GM18499 (cell line): ENCODE data around the gene PTPRR.
A peak's percentile ranks its signal among the peaks of the same experiment; 100 is the strongest.

Experiments used
- ATAC-seq: cut with Tn5 transposase; IDR thresholded peaks from one replicate; pipeline ENCODE4 v1.9.1; 2021; ENCODE audit warnings: moderate number of reproducible peaks; ENCODE audit not compliant: insufficient read depth, unreplicated experiment

Gene PTPRR

DNA sequence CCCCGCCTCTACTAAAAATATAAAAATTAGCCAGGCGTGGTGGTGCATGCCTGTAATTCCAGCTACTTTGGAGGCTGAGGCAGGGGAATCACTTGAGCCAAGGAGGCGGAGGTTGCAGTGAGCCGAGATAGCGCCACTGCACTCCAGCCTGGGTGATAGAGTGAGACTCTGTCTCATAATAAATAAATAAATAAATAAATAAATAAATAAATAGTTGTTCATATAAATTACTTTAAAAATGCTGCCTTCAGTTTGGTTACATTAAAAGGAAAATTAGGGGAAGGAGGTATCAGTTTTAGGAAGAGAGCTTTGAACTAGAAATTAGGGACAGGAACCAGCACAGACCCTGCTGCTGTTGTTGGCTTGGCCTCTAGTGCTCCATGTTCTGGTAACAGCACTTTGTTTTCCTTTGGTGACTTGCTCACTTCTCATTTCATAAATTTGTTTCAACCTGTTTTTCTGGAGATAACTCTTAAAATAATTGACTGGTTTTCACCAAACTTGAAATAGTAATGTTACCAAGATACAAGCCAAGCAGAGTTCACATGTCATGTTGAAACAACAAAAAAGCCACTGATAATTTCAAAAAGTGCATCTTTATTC is 260.4 kb downstream of the PTPRR start:
- no peak for ATAC-seq

DNA sequence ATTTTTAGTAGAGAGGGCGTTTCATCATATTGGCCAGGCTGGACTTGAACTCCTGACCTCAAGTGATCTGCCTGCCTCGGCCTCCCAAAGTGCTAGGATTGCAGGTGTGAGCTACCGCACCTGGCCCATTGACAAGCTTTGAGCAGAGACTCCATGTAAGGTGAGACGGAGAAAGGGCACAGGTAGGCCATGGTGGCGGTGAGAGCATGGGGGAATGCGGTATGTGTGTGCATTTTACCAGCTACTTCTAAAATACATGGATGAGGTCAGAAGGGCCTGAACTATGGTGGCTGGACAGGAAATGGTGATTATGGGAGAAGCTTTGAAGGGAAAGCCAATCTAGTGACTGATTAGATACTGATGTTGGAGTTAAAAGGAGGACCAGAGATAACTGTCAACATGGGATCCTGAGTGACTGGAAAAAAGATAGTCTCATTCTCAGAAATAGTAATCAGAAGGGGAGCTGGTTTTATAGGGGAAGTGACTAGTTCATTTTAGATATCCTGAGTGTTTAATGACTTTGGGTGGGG is 261.4 kb downstream of the PTPRR start:
- ATAC-seq: no peak

DNA sequence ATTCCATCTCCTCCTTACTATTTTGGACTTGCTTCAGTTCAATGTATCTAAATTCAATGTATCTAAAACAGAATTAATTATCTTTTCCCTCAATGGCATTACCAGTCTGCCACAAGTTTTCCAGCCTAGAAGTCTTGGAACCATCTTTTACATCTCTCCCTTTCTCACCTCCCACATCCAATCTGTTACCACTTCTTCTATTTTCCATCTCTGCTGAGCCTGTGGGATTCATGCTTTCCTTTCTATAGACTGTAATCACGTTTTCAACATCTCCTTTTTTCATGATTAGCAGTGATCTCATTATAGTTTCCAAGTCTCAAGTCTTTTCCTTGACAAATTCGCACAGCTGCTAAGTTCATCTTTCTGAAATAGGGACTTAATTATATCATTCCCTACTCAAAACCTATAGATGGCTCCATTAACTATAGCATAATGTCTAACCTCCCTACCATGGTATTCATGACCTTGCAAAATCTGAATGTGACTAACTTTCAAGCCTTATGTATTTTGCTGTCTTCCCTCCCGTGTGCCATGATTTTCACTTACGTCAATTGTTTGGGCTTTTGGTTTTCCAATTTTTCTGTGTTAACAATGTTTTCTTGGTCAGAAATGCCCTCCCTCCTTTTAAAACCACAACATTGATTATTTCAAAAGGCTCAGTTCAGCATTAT is 262.8 kb downstream of the PTPRR start:
- ATAC-seq: no peak

DNA sequence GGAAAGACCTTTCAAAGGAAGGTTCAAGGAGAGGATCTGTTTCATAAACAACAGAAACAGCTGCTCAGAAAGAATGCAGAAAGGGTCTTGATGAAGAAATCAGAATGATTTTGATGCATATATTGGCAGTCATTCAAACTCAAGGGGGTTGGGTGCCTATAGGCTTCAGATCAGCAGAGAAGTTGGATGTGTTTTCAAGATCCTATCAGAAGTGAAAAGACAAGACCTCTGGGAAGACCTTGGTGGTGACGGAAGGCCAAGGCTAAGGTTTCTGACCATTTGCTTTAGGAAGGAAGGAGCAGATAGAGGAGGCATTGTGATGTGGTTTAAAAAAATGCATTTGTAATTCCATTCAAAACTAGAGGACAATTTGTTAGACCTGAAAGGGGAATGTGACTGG is 268.1 kb downstream of the PTPRR start:
- no peak for ATAC-seq

DNA sequence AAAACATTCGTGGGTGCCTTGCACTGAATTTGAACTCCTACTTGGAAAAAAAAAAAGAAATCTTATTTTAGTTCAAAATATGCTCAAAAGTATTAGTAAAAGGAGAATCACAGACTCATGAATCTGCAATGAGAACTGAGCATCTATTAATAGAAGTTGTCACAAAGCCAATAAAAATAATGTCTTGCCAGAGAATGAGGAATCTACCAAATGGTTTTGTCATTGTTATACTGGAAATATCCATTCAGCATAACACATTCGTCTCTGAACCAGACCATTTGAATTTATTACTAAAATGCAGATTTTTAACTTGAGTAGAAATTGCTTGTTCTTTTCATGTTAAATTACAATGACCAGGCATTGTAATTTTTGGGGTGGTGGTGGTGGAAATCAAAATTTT is 271.7 kb downstream of the PTPRR start:
- no peak for ATAC-seq

DNA sequence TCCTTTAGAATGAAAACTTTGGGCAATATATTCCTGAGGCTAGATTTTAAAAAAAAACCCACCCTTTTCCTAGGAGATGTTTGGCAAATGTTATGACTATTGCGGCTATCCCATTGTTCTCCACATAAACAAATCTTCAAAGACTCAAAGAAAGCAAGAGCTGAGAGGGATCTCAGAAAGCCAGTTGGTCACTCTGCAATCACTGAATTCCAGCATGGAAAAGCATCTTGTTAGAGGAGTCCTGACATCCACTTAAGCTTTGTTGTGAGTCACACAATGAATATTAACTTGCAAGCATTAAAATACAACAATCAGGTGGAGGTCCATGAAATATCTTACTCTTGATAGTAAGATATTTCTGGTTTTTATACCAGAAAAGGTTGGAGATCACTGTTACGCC is 272.3 kb downstream of the PTPRR start:
- ATAC-seq: no peak

DNA sequence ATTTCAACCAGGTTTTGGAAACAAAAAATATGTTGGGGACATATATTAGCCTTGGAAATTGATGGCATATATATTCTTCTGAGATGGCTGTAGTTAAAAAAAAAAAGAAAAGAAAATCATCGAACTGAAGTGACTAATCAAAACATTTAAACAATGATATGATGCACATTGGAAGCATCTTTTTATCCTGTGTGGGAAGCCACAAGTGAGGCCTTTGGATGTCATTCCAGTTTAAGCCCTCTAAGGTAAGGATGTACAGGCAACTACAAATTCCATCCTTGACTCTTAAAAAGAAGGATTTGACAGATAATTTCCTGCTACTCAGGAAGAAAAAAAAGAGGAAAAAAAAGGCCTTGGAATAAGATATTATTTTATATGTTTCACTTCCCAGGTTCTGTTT is 273.7 kb downstream of the PTPRR start:
- ATAC-seq: no peak

DNA sequence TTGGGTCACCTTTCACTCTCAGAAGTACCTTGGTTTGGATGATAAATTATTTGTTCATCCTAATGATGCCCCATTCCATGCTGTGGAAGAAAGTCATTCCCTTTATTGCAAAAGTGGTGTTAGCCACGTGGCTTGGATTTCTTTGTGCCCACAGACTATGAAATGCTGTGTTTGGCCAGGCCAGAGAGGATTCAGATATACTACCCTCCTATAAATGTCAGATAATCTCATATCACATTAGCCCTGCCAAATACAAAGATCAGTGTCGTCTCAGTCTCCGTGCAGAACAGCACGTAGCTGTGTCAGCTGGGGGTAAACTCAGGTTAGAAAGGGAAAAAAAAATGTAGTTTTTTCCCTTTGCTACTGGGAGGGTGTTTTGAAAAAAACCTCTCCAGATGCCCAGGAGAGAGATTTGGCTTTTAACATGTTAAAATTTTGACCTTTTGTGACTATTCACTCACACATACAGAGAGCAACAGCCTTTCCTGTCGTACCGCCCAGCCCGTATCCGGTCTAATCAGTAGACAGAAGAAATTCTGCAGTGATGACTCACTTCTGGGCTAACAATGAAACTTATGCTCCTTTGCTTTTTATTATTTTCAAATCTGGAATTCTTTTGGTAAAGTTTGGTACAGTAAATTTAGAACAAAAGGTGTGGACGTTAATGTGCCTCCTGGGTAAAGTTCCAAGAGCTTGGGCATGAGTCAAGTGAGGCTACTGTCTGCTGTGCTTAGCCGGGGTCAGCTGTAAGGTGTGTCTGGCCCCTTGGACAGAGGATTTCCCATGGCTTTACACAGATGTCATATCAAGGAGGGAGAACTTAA is 274.8 kb downstream of the PTPRR start:
- peak; percentile 83 for ATAC-seq

DNA sequence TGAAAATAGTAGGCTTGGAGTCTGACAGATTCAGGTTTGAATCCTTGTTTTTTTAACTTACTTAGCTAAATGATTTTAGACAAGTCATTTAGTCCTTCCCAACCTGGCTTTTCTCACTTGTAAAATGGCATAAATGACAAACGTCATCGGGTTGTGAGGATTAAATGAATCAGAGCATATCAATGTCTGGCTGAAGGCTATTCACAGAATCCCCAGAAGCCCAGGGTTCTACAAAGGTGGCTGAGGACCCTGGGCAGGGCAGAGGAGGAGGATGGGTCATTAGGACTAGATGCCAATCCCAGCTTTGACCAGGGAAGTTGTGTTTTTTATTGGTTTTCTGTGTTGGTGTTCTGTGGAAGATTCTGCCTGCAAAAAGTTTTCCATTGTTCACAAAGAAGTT is 275.7 kb downstream of the PTPRR start:
- no peak for ATAC-seq

DNA sequence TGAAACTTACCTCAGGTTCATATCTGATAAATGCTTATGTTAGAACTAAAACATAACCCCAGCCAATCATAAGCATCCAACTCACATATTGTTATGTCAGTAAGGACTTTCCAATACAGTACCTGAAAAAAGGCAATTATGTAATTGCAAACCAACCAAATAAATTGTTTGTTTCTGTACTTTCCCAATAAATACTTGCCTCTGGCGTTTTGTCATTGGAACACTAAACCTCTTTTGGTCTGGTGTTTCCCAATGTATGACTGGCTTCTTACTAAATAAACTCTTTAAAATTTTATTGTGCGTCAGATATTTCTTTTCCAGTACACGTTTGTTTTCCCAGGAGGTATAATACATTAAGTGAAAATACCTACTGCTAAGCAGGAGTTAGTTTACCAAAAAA is 276.6 kb downstream of the PTPRR start:
- no peak for ATAC-seq

DNA sequence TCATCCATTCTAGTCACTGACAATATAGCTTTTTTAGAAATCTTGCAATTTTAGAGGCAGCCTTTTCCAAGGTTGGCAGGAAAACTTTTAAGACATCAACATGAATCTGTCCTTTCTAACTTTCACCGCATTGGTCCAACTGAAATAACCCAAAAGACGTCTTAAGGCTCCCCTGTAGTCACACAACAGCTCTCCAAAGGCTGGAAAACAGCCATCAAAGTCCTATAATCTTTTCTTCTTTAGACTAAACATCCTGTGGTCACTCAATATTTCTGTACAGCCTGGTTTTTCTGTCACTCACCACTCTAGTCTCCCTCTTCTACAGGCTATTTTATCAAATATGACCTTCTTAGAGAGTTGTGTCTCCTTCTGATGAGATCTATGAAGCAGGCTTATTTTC is 278.8 kb downstream of the PTPRR start:
- ATAC-seq: no peak

DNA sequence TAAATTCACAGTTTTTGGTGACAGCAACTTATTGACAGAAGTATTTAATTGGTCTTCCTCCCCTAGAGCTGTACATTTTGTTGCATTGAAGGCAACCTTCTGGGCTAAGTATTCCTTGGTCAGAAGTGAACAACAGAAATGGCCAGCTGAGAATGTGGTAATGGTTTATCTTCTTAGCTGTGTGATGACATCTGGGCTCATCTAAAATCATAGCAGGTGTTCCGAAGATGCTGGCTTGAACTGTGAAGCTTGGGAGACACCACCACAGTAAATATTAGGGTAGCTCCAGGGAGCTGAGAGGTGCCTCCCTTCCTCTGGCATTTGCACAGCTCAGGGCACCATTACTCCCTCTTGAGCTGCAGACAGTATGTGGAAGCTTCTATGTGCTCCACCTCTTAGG is 279.6 kb downstream of the PTPRR start:
- ATAC-seq: no peak

DNA sequence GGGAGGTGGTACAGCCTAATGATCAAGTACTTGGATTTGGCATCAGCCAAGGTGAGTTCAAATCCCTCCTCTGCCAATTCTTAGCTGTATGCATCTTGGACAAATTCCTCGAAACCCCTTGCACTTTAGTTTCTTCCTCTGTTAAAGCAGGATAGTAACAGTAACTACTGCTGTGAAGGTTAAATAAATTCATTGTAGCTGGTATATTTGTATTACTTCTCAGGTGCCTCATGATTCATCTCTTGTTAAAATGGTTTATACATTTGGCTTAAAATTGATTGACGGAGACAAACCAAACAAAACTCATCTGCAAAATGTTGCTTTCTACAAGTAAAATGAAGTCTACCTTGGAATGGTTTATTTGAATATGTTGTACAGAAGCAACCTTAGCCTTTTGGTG is 281.0 kb downstream of the PTPRR start:
- no peak for ATAC-seq

DNA sequence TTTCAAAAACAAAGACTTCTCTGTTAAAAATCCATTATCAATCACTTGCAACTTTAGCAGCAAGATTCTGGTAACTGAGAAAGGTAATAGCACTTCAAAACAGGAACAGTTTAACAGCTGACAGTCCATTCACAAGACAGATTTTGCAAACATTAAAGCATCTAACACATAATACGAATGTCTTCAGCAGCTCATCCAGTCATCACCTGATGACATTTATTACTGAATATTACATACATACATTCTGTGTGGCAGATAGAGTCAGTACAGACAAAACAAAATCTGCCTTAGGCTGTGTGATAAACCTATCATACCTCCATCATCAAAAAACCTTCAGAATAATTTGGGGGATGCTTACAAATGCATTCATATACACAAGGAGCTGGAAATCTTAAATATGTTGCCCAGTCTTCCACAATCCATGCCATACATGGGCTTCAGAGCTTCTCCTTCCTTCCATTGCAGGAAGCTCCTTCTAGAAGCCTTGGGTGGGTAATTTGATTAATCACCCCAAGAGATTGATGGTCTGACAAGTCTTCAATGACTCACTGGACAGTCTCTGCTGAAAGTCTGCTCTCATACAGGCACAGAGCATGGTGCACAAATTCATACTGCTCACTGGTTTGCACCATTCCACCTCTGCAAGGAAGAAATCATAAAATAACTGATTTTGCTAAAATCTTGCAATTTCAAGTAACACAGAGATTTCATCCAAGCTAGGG is 281.7 kb downstream of the PTPRR start:
- ATAC-seq: no peak

DNA sequence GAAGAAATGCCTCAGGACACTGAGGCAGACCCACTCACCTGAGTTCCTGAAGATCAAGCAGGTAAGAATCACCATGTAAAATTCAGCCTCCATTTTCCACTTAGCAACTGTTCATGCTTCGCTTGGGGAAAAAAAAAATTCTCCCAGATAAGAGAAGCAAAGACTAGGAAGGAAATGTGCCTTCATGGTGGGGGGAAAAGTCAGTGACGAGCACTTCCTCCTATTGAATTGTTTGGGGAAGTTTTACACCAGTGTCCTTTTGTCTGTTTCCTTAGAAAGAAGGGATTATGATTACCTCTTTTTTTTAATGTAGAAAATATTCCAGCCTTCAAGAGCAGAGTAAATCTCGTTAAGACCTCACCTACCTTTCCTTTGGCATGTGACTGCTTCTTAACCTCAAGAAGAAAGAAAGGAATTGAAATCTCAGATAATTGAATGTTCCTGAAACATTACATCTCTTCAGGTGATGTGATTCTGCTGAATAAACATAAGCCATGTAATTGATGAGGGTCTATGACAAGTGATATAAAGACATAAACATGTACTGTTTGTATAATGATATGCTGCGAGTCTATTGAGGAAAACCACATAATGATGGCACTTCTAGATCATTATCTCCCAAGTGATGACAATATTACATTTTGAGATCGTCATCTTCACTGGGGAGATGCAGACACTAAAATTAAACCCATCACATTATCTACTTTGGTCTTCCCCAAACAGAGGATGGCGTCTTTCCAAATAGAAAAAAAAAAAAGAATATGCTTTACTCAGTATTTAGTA is 283.0 kb downstream of the PTPRR start, which contains the start of gene PTPRB:
Gene PTPRB, minus strand, starts transcription at position 127 of the 783 bp plus-strand sequence. Its CDS starts 34 bp downstream, at position 93.
- no peak for ATAC-seq

DNA sequence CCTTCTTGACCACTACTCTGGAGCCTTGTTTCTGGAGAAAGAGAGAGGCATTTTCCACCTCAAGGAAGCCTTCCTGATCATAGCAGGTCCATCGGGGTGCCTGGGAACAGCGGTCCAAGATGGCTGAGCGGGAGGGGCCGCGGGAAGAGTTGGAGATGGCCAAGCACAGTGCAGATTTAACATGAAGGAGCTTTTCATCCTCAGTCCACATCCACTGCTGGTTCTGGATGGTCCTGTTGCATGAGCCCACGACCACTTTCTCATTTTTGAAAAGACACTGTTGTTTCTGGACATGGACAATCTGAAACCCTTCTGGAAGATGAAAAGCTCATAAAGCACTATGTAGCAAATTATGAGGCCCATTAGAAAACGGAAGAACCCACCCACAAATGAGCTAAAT is 284.8 kb downstream of the PTPRR start:
- ATAC-seq: no peak

DNA sequence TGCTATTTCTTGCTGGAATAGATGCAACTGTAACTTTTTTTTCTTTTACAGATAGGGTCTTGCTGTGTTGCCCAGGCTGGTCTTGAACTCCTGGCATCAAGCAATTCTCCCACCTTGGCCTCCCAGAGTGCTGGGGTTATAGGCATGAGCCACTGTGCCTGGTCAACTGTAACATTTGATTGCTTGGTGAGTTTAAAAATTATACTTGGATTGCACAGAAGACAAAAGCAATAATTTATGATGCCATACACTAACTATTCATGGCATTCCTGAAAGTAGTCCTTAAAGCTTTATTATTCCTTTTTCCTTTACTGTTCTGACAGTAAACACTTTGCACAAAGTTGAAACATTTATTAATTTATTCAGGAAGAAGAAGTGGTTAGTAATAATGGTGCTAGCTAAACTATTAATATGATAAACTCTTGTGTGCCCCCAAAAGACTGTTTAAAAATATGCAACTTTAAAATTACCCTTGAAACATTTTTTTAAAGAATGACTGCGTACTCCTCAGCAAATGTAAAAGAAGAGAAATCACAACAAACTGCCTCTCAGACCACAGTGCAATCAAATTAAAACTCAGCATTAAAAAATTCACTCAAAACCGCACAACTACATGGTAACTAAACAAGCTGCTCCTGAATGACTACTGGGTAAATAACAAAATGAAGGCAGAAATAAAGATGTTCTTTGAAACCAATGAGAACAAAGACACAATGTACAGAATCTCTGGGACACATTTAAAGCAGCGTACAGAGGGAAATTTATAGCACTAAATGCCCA is 291.6 kb downstream of the PTPRR start:
- ATAC-seq: no peak

DNA sequence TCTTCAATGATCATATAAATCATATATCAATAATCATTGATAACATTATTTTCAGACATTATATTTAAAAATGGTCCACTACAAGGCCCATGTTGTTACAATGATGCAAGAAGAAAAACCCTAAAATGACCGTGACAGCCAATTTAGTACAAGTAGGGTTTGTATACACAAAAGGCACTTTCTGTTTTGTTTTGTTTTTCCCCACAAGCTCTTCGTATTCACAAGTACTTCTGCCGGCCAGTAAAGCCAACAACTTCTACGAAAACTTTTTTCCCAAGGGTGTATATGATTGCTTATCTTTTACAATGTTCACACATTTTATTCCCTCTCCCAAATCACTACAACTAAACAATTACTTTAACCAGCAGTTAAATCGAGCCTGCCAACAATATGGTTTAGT is 292.9 kb downstream of the PTPRR start:
- ATAC-seq: no peak

DNA sequence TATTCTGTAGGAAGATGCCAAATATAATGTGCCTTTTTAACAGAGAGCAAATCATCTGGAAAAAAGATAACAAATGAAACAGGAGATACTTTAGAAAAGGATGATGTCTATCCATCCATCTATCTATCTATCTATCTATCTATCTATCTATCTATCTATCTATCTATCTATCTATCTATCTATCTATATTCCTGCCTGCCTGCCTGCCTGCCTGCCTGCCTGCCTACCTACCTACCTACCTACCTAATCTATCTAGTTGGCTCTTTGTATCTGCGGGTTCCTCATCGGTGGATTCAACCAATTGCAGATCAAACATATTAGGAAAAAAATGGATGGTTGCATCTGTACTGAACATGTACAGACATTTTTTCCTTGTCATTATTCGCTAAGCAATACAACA is 294.4 kb downstream of the PTPRR start:
- ATAC-seq: no peak
